Measurements from ENCODE around the gene PPM1A.

The PPM1A gene

GRCh38 chr14:60273956-60274355 is 24.9 kb downstream of the PPM1A start:
- no peak overlapping the region for H3K23ac ChIP-seq (ENCODE audit: low read length)
- no peak overlapping the region for H4K5ac ChIP-seq (ENCODE audit: low read length)
- no peak overlapping the region for H2AK5ac ChIP-seq (ENCODE audit: low read length)
- peaks cover 19% of the 10 kb centered on the region for H3K79me2 ChIP-seq (ENCODE audit: control insufficient read depth, insufficient read depth, low read length)
- peaks cover 11% of the 10 kb centered on the region for H3K4me1 ChIP-seq (ENCODE audit: control insufficient read depth, low read depth, low read length)
- H3K4me2 ChIP-seq (ENCODE audit: low read length) = no peak overlapping the region
- H3K79me1 ChIP-seq (ENCODE audit: low read length) = peaks cover 8% of the 10 kb centered on the region
- no peak overlapping the region for H4K8ac ChIP-seq (ENCODE audit: low read depth, low read length)
- no peak overlapping the region for H2BK120ac ChIP-seq (ENCODE audit: low read depth, low read length)
- H2BK15ac ChIP-seq (replicated peaks; ENCODE audit: low read depth) = no peak overlapping the region
- no peak overlapping the region for H3K9ac ChIP-seq (ENCODE audit: low read length)
- no peak overlapping the region for H3K18ac ChIP-seq (ENCODE audit: low read length)
- no peak overlapping the region for H3K56ac ChIP-seq (ENCODE audit: low read length)
- no peaks in the 10 kb centered on the region for H3K27me3 ChIP-seq (ENCODE audit: insufficient read depth, low read length, poor library complexity)
- no peak overlapping the region for H3K4me3 ChIP-seq (ENCODE audit: low read length)
- DNase-seq = peak; percentile 61
- H2BK5ac ChIP-seq (ENCODE audit: low read length) = no peak overlapping the region
- H3K27ac ChIP-seq (ENCODE audit: low read depth, low read length) = no peak overlapping the region
- no CpG with 5 or more reads among the region's 2 CpGs for WGBS (ENCODE audit: extremely low coverage, insufficient coverage, low lambda C conversion rate)
- no peaks in the 10 kb centered on the region for H3K36me3 ChIP-seq (ENCODE audit: control insufficient read depth, insufficient read depth, low read length)
- H3K4ac ChIP-seq (ENCODE audit: low read depth, low read length) = no peak overlapping the region

- H3K79me2 ChIP-seq (ENCODE audit: control insufficient read depth, insufficient read depth, low read length) = peaks cover 17% of the 10 kb centered on the region
- no peak overlapping the region for H3K4me2 ChIP-seq (ENCODE audit: low read length)
- H3K79me1 ChIP-seq (ENCODE audit: low read length) = peaks cover 8% of the 10 kb centered on the region
- H3K23ac ChIP-seq (ENCODE audit: low read length) = no peak overlapping the region
- H3K4me1 ChIP-seq (ENCODE audit: control insufficient read depth, low read depth, low read length) = peaks cover 11% of the 10 kb centered on the region
- no peak overlapping the region for H3K4ac ChIP-seq (ENCODE audit: low read depth, low read length)
- H3K27ac ChIP-seq (ENCODE audit: low read depth, low read length) = no peak overlapping the region
- no peak overlapping the region for H3K56ac ChIP-seq (ENCODE audit: low read length)
- no peak overlapping the region for H4K5ac ChIP-seq (ENCODE audit: low read length)
- no peaks in the 10 kb centered on the region for H3K36me3 ChIP-seq (ENCODE audit: control insufficient read depth, insufficient read depth, low read length)
- no peak overlapping the region for H3K4me3 ChIP-seq (ENCODE audit: low read length)
- no peak overlapping the region for H2BK120ac ChIP-seq (ENCODE audit: low read depth, low read length)
- no peak overlapping the region for H2AK5ac ChIP-seq (ENCODE audit: low read length)
- no peak overlapping the region for H3K18ac ChIP-seq (ENCODE audit: low read length)
- H3K27me3 ChIP-seq (ENCODE audit: insufficient read depth, low read length, poor library complexity) = no peaks in the 10 kb centered on the region
- H2BK15ac ChIP-seq (replicated peaks; ENCODE audit: low read depth) = no peak overlapping the region
- DNase-seq = peak; percentile 65
- H2BK5ac ChIP-seq (ENCODE audit: low read length) = no peak overlapping the region
- H4K8ac ChIP-seq (ENCODE audit: low read depth, low read length) = no peak overlapping the region
- no peak overlapping the region for H3K9ac ChIP-seq (ENCODE audit: low read length)
Measured at GRCh38 chr14:60274448-60274847, 25.4 kb downstream of the PPM1A start.

GRCh38 chr14:60275932-60276331 is 26.9 kb downstream of the PPM1A start:
- Histone ChIP-seq H3K79me2 (ENCODE audit: control insufficient read depth, insufficient read depth, low read length) (peaks cover 18% of the 10 kb centered on the region), H2BK120ac (ENCODE audit: low read depth, low read length) (no peak overlapping the region), H3K27me3 (ENCODE audit: insufficient read depth, low read length, poor library complexity) (no peaks in the 10 kb centered on the region), H3K4me3 (ENCODE audit: low read length) (no peak overlapping the region), H3K36me3 (ENCODE audit: control insufficient read depth, insufficient read depth, low read length) (no peaks in the 10 kb centered on the region), H3K4me1 (ENCODE audit: control insufficient read depth, low read depth, low read length) (peaks cover 11% of the 10 kb centered on the region), H2BK5ac (ENCODE audit: low read length) (no peak overlapping the region), H3K56ac (ENCODE audit: low read length) (no peak overlapping the region), H4K8ac (ENCODE audit: low read depth, low read length) (no peak overlapping the region), H4K5ac (ENCODE audit: low read length) (no peak overlapping the region), H3K9ac (ENCODE audit: low read length) (no peak overlapping the region), H2AK5ac (ENCODE audit: low read length) (no peak overlapping the region), H3K18ac (ENCODE audit: low read length) (no peak overlapping the region), H3K4ac (ENCODE audit: low read depth, low read length) (no peak overlapping the region), H3K79me1 (ENCODE audit: low read length) (peaks cover 10% of the 10 kb centered on the region), H2BK15ac (replicated peaks; ENCODE audit: low read depth) (no peak overlapping the region), H3K23ac (ENCODE audit: low read length) (no peak overlapping the region), H3K27ac (ENCODE audit: low read depth, low read length) (no peak overlapping the region), H3K4me2 (ENCODE audit: low read length) (no peak overlapping the region)
- DNase-seq = no peak
- WGBS (ENCODE audit: extremely low coverage, insufficient coverage, low lambda C conversion rate) = no CpG with 5 or more reads among the region's 4 CpGs

GRCh38 chr14:60276347-60276746 is 27.3 kb downstream of the PPM1A start:
- Histone ChIP-seq H3K79me2 (ENCODE audit: control insufficient read depth, insufficient read depth, low read length) (peaks cover 15% of the 10 kb centered on the region), H3K36me3 (ENCODE audit: control insufficient read depth, insufficient read depth, low read length) (no peaks in the 10 kb centered on the region), H3K27me3 (ENCODE audit: insufficient read depth, low read length, poor library complexity) (no peaks in the 10 kb centered on the region), H3K4me3 (ENCODE audit: low read length) (no peak overlapping the region), H2BK15ac (replicated peaks; ENCODE audit: low read depth) (no peak overlapping the region), H2BK5ac (ENCODE audit: low read length) (no peak overlapping the region), H2AK5ac (ENCODE audit: low read length) (no peak overlapping the region), H2BK120ac (ENCODE audit: low read depth, low read length) (no peak overlapping the region), H3K4ac (ENCODE audit: low read depth, low read length) (no peak overlapping the region), H4K8ac (ENCODE audit: low read depth, low read length) (no peak overlapping the region), H3K18ac (ENCODE audit: low read length) (no peak overlapping the region), H4K5ac (ENCODE audit: low read length) (no peak overlapping the region), H3K27ac (ENCODE audit: low read depth, low read length) (no peak overlapping the region), H3K23ac (ENCODE audit: low read length) (no peak overlapping the region), H3K4me1 (ENCODE audit: control insufficient read depth, low read depth, low read length) (peaks cover 10% of the 10 kb centered on the region), H3K4me2 (ENCODE audit: low read length) (no peak overlapping the region), H3K9ac (ENCODE audit: low read length) (no peak overlapping the region), H3K79me1 (ENCODE audit: low read length) (peaks cover 9% of the 10 kb centered on the region), H3K56ac (ENCODE audit: low read length) (no peak overlapping the region)
- DNase-seq = no peak
- no CpG with 5 or more reads among the region's 2 CpGs for WGBS (ENCODE audit: extremely low coverage, insufficient coverage, low lambda C conversion rate)

- H3K27ac ChIP-seq (ENCODE audit: low read depth, low read length) = no peak overlapping the region
- DNase-seq = peak; percentile 72
- peaks cover 9% of the 10 kb centered on the region for H3K4me1 ChIP-seq (ENCODE audit: control insufficient read depth, low read depth, low read length)
- peaks cover 7% of the 10 kb centered on the region for H3K79me1 ChIP-seq (ENCODE audit: low read length)
- no peak overlapping the region for H3K4ac ChIP-seq (ENCODE audit: low read depth, low read length)
- no peak overlapping the region for H4K5ac ChIP-seq (ENCODE audit: low read length)
- peaks cover 13% of the 10 kb centered on the region for H3K79me2 ChIP-seq (ENCODE audit: control insufficient read depth, insufficient read depth, low read length)
- H2BK15ac ChIP-seq (replicated peaks; ENCODE audit: low read depth) = no peak overlapping the region
- H2AK5ac ChIP-seq (ENCODE audit: low read length) = no peak overlapping the region
- H3K23ac ChIP-seq (ENCODE audit: low read length) = no peak overlapping the region
- H3K27me3 ChIP-seq (ENCODE audit: insufficient read depth, low read length, poor library complexity) = no peaks in the 10 kb centered on the region
- no peak overlapping the region for H2BK5ac ChIP-seq (ENCODE audit: low read length)
- H4K8ac ChIP-seq (ENCODE audit: low read depth, low read length) = no peak overlapping the region
- H3K9ac ChIP-seq (ENCODE audit: low read length) = no peak overlapping the region
- no peak overlapping the region for H3K4me2 ChIP-seq (ENCODE audit: low read length)
- no peak overlapping the region for H3K4me3 ChIP-seq (ENCODE audit: low read length)
- no peak overlapping the region for H3K56ac ChIP-seq (ENCODE audit: low read length)
- H3K18ac ChIP-seq (ENCODE audit: low read length) = no peak overlapping the region
- WGBS (ENCODE audit: extremely low coverage, insufficient coverage, low lambda C conversion rate) = no CpG with 5 or more reads among the region's 2 CpGs
- H3K36me3 ChIP-seq (ENCODE audit: control insufficient read depth, insufficient read depth, low read length) = no peaks in the 10 kb centered on the region
- H2BK120ac ChIP-seq (ENCODE audit: low read depth, low read length) = no peak overlapping the region
Measured at GRCh38 chr14:60277605-60278190, 28.7 kb downstream of the PPM1A start.

- DNase-seq = peak; percentile 29
- Histone ChIP-seq H2BK120ac (ENCODE audit: low read depth, low read length) (no peak overlapping the region), H2BK15ac (replicated peaks; ENCODE audit: low read depth) (no peak overlapping the region), H2BK5ac (ENCODE audit: low read length) (no peak overlapping the region), H3K4ac (ENCODE audit: low read depth, low read length) (no peak overlapping the region), H3K79me1 (ENCODE audit: low read length) (peaks cover 4% of the 10 kb centered on the region), H2AK5ac (ENCODE audit: low read length) (no peak overlapping the region), H3K4me3 (ENCODE audit: low read length) (no peak overlapping the region), H3K56ac (ENCODE audit: low read length) (no peak overlapping the region), H3K4me1 (ENCODE audit: control insufficient read depth, low read depth, low read length) (peaks cover 9% of the 10 kb centered on the region), H3K4me2 (ENCODE audit: low read length) (no peak overlapping the region), H3K9ac (ENCODE audit: low read length) (no peak overlapping the region), H3K79me2 (ENCODE audit: control insufficient read depth, insufficient read depth, low read length) (peaks cover 10% of the 10 kb centered on the region), H3K23ac (ENCODE audit: low read length) (no peak overlapping the region), H4K5ac (ENCODE audit: low read length) (no peak overlapping the region), H4K8ac (ENCODE audit: low read depth, low read length) (no peak overlapping the region), H3K27ac (ENCODE audit: low read depth, low read length) (no peak overlapping the region), H3K18ac (ENCODE audit: low read length) (no peak overlapping the region), H3K27me3 (ENCODE audit: insufficient read depth, low read length, poor library complexity) (no peaks in the 10 kb centered on the region), H3K36me3 (ENCODE audit: control insufficient read depth, insufficient read depth, low read length) (no peaks in the 10 kb centered on the region)
- WGBS (ENCODE audit: extremely low coverage, insufficient coverage, low lambda C conversion rate) = no CpG with 5 or more reads among the region's 2 CpGs
Measured at GRCh38 chr14:60278350-60278749, 29.3 kb downstream of the PPM1A start.

All from mesendoderm (in vitro differentiated cells).